ENCODE data around the gene CMTM8.

DNA sequence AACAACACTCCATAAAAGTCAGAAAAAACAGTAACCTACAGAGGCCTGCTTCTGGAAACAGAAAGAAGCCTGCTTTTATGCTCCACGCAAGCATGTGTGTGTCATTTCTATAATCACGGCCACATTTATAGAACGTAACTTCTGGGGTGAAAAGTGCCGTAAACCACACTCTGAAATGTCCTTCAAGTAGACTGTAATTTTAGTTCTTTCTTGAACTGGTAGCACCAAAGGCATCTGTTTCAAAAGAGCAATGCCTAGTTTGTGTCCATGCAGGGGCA, 133.7 kb downstream of the CMTM8 start:
- TF ChIP-seq ZNF274 (IDR thresholded peaks at IDR 0.05; ENCODE audit: low read depth, low read length) = no peak
- TF ChIP-seq YY1 (IDR thresholded peaks at IDR 0.05; ENCODE audit: insufficient read depth, insufficient read length) = no peak
- TF ChIP-seq SUZ12 (IDR thresholded peaks at IDR 0.05; ENCODE audit: extremely low read depth, insufficient read depth, insufficient read length) = no peak
